HUES48 (cell line): ENCODE measurements around the gene FAM131A.
"Not testable (repeated sequence)": the region's sequence is repeated elsewhere in the genome, so short reads cannot be mapped to it uniquely, and the experiment has no call there.

Source experiments
- H3K27ac ChIP-seq: one replicate; pipeline ENCODE4 v1.7.0; 2013; ENCODE audit warnings: low read depth, low read length, inconsistent platforms
- H3K27me3 ChIP-seq: 2 replicates; pipeline ENCODE4 v1.6.1; 2013; ENCODE audit warnings: mild to moderate bottlenecking, low read length; ENCODE audit not compliant: control insufficient read depth, insufficient read depth
- H3K36me3 ChIP-seq: 2 replicates; pipeline ENCODE4 v1.6.1; 2013; ENCODE audit warnings: low read length; ENCODE audit not compliant: control insufficient read depth, insufficient read depth
- H3K4me1 ChIP-seq: 2 replicates; pipeline ENCODE4 v1.6.1; 2013; ENCODE audit warnings: mild to moderate bottlenecking, low read length; ENCODE audit not compliant: control insufficient read depth, insufficient read depth
- H3K4me3 ChIP-seq: 2 replicates; pipeline ENCODE4 v1.5.1; 2013; ENCODE audit warnings: mild to moderate bottlenecking, low read depth, low read length
- H3K9ac ChIP-seq: 2 replicates; pipeline ENCODE4 v1.6.1; 2013; ENCODE audit warnings: mild to moderate bottlenecking, low read depth, low read length, moderate library complexity
- H3K9me3 ChIP-seq: 2 replicates; pipeline ENCODE4 v1.6.1; 2013; ENCODE audit warnings: low read length; ENCODE audit not compliant: control insufficient read depth, insufficient read depth

The FAM131A gene

GRCh38 chr3:184333700-184334099 lies 3.7 kb upstream of the FAM131A start:
- Histone ChIP-seq H3K9me3 (no peaks in the 10 kb centered on the region), H3K36me3 (peaks cover 63% of the 10 kb centered on the region), H3K4me1 (peaks cover 21% of the 10 kb centered on the region), H3K9ac (no peak overlapping the region), H3K4me3 (no peak overlapping the region), H3K27ac (peak overlapping the region; percentile 97), H3K27me3 (no peaks in the 10 kb centered on the region)

GRCh38 chr3:184334470-184335158 lies 2.8 kb upstream of the FAM131A start:
- H3K9ac ChIP-seq = no peak overlapping the region
- H3K9me3 ChIP-seq = no peaks in the 10 kb centered on the region
- peaks cover 25% of the 10 kb centered on the region for H3K4me1 ChIP-seq
- H3K36me3 ChIP-seq = peaks cover 54% of the 10 kb centered on the region
- H3K27ac ChIP-seq = peak overlapping the region; percentile 97
- no peaks in the 10 kb centered on the region for H3K27me3 ChIP-seq
- H3K4me3 ChIP-seq = no peak overlapping the region

- Histone ChIP-seq H3K4me1 (peaks cover 25% of the 10 kb centered on the region), H3K4me3 (peak overlapping the region; percentile 91; the same call in 1 of the 2 replicates), H3K36me3 (peaks cover 48% of the 10 kb centered on the region)
Observed at GRCh38 chr3:184335291-184335660, 2.1 kb upstream of the FAM131A start.

DNA sequence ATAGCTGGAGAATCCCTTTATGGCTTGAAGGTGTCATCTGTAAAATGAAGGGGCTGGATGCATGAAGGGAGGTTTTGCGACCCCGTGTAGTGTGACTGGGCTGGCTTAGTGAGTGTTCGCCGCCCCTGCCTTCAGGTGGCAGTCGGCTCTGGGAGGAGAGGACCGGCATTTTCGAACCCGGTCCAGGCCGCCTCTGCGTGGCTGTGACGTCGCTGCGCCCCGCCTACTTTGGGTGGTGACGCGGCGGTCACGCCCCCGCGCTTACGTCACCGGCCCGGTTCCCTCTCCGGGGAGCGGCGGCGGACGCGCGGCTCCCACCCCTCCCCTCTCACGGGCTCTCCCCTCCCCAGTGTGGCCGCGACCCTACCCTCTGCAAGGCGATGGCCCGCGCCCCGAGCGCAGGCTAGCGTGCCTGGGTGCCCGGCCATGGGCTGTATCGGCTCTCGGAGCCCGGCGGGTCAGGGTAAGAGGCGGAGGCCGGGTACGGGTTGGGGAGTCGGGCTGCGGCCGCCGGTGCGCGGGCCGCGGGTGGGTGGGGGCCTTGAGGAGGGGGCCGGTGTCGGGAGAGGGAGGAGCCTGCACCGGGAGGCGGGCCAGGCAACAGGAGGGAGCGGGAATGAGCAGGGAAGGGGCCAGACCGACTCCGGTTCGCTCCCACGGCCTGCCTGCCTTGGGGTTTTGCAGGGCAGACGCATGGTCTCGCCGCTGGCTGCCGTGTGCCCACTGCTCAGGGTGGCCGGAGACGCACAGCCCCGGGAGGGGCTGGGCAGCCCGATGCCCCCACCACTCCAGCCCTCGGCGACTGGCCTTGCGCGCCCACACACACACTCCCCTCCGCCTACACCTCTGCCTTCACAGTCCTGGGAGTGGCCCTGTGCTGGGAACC lies 1.5 kb upstream of the FAM131A start:
- no peaks in the 10 kb centered on the region for H3K9me3 ChIP-seq
- H3K27ac ChIP-seq = peak overlapping the region; percentile 97
- peaks cover 43% of the 10 kb centered on the region for H3K36me3 ChIP-seq
- peak overlapping the region; percentile 91 for H3K4me3 ChIP-seq
- no peaks in the 10 kb centered on the region for H3K27me3 ChIP-seq
- peak overlapping the region; percentile 83 for H3K9ac ChIP-seq
- peaks cover 25% of the 10 kb centered on the region for H3K4me1 ChIP-seq

More at GRCh38 chr3:184335291-184335660, 2.1 kb upstream of the FAM131A start:
- H3K27me3 ChIP-seq = no peaks in the 10 kb centered on the region
- H3K9me3 ChIP-seq = no peaks in the 10 kb centered on the region
- peak overlapping the region; percentile 18; the same call in 1 of the 2 replicates for H3K9ac ChIP-seq
- H3K27ac ChIP-seq = peak overlapping the region; percentile 97

DNA sequence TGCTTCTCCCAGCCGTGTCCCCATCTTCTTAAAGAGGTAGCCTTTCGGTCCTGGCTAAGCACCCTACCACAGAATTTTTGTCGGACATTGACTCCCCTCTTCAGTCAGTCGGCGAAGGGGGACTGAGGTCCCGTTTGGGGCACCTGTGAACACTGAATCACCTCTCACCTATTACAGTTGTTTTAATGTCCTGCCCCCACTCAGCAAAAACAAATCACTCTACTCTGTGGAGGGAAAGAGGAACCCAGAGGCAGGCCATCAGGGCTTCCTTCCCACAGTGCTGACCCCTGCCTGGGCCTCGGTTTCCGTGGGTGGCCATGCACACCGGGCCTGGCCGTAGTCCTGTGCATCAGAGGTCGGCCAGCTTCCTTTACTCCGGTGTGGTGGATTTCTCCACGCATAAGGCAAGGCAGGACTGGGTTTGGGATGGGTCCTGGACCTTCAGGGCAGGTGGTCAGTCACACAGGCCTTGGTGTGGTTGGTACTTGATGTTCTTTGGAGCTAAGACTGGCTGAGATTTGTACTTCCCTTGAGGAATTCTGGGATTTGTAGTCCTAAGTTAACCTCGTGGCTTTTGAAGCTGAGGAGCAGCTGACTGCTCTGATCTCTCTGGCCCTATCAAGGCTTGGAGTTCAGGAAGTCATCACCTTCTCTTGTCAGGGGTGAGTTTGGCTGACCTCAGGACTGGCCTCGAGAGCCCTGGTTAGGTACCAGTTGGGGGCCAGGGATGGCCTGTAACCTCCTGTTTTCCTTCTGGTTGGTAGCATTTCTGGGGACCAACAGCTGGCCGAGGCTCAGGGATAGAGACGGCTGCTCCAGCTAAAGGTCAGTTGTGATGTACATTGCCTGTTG lies 627 bp upstream of the FAM131A start:
- H3K9me3 ChIP-seq = no peaks in the 10 kb centered on the region
- H3K4me1 ChIP-seq = peaks cover 25% of the 10 kb centered on the region
- H3K27ac ChIP-seq = peak overlapping the region; percentile 97
- peak overlapping the region; percentile 83 for H3K9ac ChIP-seq
- no peaks in the 10 kb centered on the region for H3K27me3 ChIP-seq
- H3K4me3 ChIP-seq = peak overlapping the region; percentile 91
- peaks cover 34% of the 10 kb centered on the region for H3K36me3 ChIP-seq

GRCh38 chr3:184337981-184338380 lies 581 bp downstream of the FAM131A start:
- H3K4me3 ChIP-seq = peak overlapping the region; percentile 27
- no peak overlapping the region for H3K9ac ChIP-seq
- peaks cover 29% of the 10 kb centered on the region for H3K36me3 ChIP-seq
- H3K4me1 ChIP-seq = peaks cover 25% of the 10 kb centered on the region
- H3K9me3 ChIP-seq = no peaks in the 10 kb centered on the region
- H3K27me3 ChIP-seq = no peaks in the 10 kb centered on the region
- peak overlapping the region; percentile 46 for H3K27ac ChIP-seq

DNA sequence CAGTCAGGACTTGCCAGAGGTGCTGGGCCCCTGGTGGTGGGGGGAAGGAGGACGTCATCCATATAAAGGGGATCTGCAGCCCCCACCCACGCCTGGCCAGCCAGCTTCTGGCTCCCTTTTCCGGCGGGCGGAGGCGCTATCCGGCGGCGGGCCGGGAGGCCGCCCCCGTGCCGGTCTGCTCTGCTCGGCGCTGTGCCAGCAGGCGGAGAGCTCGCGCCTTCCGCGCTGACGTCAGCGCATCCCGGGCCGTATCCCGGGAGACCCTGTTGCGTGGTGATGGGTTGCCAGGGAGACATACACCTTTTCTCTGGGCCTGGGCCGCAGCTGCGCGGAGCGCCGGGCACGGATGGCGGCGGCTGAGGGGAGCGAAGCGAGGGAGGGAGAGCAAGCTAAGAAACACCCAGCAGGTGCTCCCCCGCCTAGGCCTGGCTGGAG lies 1.1 kb downstream of the FAM131A start:
- no peaks in the 10 kb centered on the region for H3K9me3 ChIP-seq
- H3K27ac ChIP-seq = peak overlapping the region; percentile 46
- peaks cover 29% of the 10 kb centered on the region for H3K36me3 ChIP-seq
- H3K4me1 ChIP-seq = peaks cover 25% of the 10 kb centered on the region
- no peaks in the 10 kb centered on the region for H3K27me3 ChIP-seq
- peak overlapping the region; percentile 27 for H3K4me3 ChIP-seq
- H3K9ac ChIP-seq = no peak overlapping the region

- H3K36me3 ChIP-seq = peaks cover 27% of the 10 kb centered on the region
- H3K27me3 ChIP-seq = no peaks in the 10 kb centered on the region
- peaks cover 25% of the 10 kb centered on the region for H3K4me1 ChIP-seq
- no peak overlapping the region for H3K9ac ChIP-seq
- peak overlapping the region; percentile 46 for H3K27ac ChIP-seq
- peak overlapping the region; percentile 27 for H3K4me3 ChIP-seq
- no peaks in the 10 kb centered on the region for H3K9me3 ChIP-seq
Observed at GRCh38 chr3:184339001-184339400, 1.6 kb downstream of the FAM131A start.

DNA sequence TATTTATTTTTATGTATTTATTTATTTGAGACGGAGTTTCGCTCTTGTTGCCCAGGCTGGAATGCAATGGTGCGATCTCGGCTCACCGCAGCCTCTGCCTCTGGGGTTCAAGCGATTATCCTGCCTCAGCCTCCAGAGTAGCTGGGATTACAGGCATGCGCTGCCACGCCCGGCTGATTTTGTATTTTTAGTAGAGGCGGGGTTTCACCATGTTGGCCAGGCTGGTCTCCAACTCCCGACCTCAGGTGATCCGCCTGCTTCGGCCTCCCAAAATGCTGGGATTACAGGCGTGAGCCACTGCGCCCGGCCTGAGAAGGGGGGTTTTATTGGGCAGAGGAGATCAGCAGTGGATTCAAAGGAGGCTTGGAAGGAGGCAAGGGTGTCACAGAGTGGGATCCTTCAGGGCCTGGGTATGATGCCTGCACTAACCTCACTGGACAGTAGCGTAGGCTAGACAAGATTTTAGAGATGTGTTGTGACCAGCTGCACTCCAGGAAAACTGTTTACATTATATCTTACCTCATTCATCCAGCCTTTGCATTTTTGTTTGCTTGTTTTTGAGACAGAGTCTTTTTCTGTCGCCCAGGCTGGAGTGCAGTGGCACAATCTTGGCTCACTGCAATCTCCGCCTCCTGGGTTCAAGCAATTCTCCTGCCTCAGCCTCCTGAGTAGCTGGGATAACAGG lies 2.2 kb downstream of the FAM131A start:
- H3K9me3 ChIP-seq, H3K4me3 ChIP-seq, H3K27ac ChIP-seq, H3K27me3 ChIP-seq, H3K9ac ChIP-seq: not testable (repeated sequence)
- Histone ChIP-seq H3K4me1 (peaks cover 25% of the 10 kb centered on the region), H3K36me3 (peaks cover 21% of the 10 kb centered on the region)

- peaks cover 24% of the 10 kb centered on the region for H3K4me1 ChIP-seq
Observed at GRCh38 chr3:184341925-184342324, 4.5 kb downstream of the FAM131A start.

More at GRCh38 chr3:184341925-184342324, 4.5 kb downstream of the FAM131A start:
- no peaks in the 10 kb centered on the region for H3K27me3 ChIP-seq
- peaks cover 14% of the 10 kb centered on the region for H3K36me3 ChIP-seq
- no peak overlapping the region for H3K9ac ChIP-seq
- no peak overlapping the region for H3K4me3 ChIP-seq
- no peaks in the 10 kb centered on the region for H3K9me3 ChIP-seq
- H3K27ac ChIP-seq = no peak overlapping the region
